Brain microvascular endothelial cell (primary cell): ENCODE results near the gene KRTAP19-8.

Experiments
- DNase-seq: peaks from one replicate; pipeline ENCODE4 v3.0.0-alpha.2; 2020
- H3K27ac ChIP-seq: fragments of 250-450 bp; sonication (Bioruptor Pico); 2 replicates; pipeline ENCODE4 v1.5.1; 2020; ENCODE audit warnings: mild to moderate bottlenecking, moderate library complexity
- H3K27me3 ChIP-seq: fragments of 250-450 bp; sonication (Bioruptor Pico); replicated peaks from 2 replicates; pipeline ENCODE4 v1.5.1; 2020; ENCODE audit warnings: mild to moderate bottlenecking
- H3K36me3 ChIP-seq: fragments of 250-450 bp; sonication (Bioruptor Pico); replicated peaks from 2 replicates; pipeline ENCODE4 v1.5.1; 2020; ENCODE audit warnings: mild to moderate bottlenecking
- H3K4me3 ChIP-seq: 2 replicates; pipeline ENCODE4 v1.5.1; 2011; ENCODE audit warnings: low read depth, mild to moderate bottlenecking, control low read depth, low read length, moderate library complexity
- CTCF ChIP-seq: IDR thresholded peaks from 2 replicates; pipeline ENCODE4 v1.5.1; 2011; ENCODE audit warnings: low read depth, mild to moderate bottlenecking, moderate library complexity, low read length, control low read depth, inconsistent platforms; ENCODE audit errors: missing control alignments
- in situ Hi-C: cut with HindIII; loops from 2 replicates; pipeline ENCODE4 v1.10.0; 2017; ENCODE audit warnings: low sequenced_read_pairs, low pct_ligation_motif_present

The KRTAP19-8 gene

GRCh38 chr21:30994932-30995331, 43.3 kb downstream of the KRTAP19-8 start:
- Histone ChIP-seq H3K27ac (no peak overlapping the region), H3K4me3 (no peak overlapping the region), H3K36me3 (no peaks in the 10 kb centered on the region), H3K27me3 (no peaks in the 10 kb centered on the region)
- no peak for DNase-seq
- no peak for TF ChIP-seq CTCF
- in situ Hi-C loops, result no loop called here

- Histone ChIP-seq H3K4me3 (no peak overlapping the region), H3K27ac (no peak overlapping the region), H3K36me3 (no peaks in the 10 kb centered on the region), H3K27me3 (no peaks in the 10 kb centered on the region)
- TF ChIP-seq CTCF, result no peak
- no peak for DNase-seq
- in situ Hi-C loops, result no loop called here
Measured at GRCh38 chr21:30990514-30991262, 47.6 kb downstream of the KRTAP19-8 start.

- in situ Hi-C loops, result no loop called here
- no peaks in the 10 kb centered on the region for H3K36me3 ChIP-seq
- no peak overlapping the region for H3K27ac ChIP-seq
- DNase-seq, result no peak
- H3K4me3 ChIP-seq, result no peak overlapping the region
- TF ChIP-seq CTCF, result no peak
- no peaks in the 10 kb centered on the region for H3K27me3 ChIP-seq
Measured at GRCh38 chr21:30988706-30989105, 49.6 kb downstream of the KRTAP19-8 start.
